GM10248 (cell line): Measurements from ENCODE around the gene IL32.

Source experiments
- CTCF ChIA-PET: fragments of 300-600 bp; sonication (Branson Sonifier 250); formaldehyde crosslinking; extraction: SDS; loops from one replicate; lab custom pipeline; 2021; ENCODE audit warnings: antibody characterized with exemption; lab: Yijun Ruan, JAX
- POLR2A ChIA-PET: fragments of 350-650 bp; sonication (Branson Sonifier 250); formaldehyde crosslinking; extraction: SDS; loops from one replicate; lab custom pipeline; 2020; ENCODE audit warnings: antibody characterized with exemption; lab: Yijun Ruan, JAX
- DNase-seq: peaks from one replicate; pipeline ENCODE4 v3.0.0; 2012; ENCODE audit errors: extremely low spot score
- TF ChIP-seq, protein P1 (sequence below): IDR thresholded peaks from 2 replicates; pipeline ENCODE4 v1.5.1; 2012; ENCODE audit warnings: mild to moderate bottlenecking, low read depth; ENCODE audit errors: extremely low read depth, missing control alignments, control extremely low read depth

Gene IL32

DNA sequence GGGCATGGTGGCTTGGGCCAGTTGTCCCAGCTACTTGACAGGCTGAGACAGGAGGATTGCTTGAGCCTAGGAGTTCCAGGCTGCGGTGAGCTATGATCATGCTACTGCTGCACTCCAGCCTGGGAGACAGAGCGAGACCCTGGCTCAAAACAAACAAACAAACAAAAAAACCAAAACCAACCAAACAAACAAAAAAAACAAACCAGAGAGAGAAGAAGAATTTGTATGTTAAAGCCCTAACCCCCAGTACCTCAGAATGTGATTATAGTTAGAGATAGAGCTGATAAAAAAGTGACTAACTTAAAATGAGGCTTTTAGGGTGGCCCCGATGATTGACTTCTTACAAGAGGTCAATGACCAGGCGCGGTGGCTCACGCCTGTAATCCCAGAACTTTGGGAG lies 20.7 kb upstream of the IL32 start:
- TF ChIP-seq, protein P1, sequence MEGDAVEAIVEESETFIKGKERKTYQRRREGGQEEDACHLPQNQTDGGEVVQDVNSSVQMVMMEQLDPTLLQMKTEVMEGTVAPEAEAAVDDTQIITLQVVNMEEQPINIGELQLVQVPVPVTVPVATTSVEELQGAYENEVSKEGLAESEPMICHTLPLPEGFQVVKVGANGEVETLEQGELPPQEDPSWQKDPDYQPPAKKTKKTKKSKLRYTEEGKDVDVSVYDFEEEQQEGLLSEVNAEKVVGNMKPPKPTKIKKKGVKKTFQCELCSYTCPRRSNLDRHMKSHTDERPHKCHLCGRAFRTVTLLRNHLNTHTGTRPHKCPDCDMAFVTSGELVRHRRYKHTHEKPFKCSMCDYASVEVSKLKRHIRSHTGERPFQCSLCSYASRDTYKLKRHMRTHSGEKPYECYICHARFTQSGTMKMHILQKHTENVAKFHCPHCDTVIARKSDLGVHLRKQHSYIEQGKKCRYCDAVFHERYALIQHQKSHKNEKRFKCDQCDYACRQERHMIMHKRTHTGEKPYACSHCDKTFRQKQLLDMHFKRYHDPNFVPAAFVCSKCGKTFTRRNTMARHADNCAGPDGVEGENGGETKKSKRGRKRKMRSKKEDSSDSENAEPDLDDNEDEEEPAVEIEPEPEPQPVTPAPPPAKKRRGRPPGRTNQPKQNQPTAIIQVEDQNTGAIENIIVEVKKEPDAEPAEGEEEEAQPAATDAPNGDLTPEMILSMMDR: no peak
- ChIA-PET POLR2A (no interaction called here), CTCF (interaction anchor here (1.2 to 8.9 kb wide), 3 partner anchors 13 to 85 kb away, joined by 3 to 140 read pairs (median 3); no protein-coding TSS in a partner anchor)
- no peak for DNase-seq

DNA sequence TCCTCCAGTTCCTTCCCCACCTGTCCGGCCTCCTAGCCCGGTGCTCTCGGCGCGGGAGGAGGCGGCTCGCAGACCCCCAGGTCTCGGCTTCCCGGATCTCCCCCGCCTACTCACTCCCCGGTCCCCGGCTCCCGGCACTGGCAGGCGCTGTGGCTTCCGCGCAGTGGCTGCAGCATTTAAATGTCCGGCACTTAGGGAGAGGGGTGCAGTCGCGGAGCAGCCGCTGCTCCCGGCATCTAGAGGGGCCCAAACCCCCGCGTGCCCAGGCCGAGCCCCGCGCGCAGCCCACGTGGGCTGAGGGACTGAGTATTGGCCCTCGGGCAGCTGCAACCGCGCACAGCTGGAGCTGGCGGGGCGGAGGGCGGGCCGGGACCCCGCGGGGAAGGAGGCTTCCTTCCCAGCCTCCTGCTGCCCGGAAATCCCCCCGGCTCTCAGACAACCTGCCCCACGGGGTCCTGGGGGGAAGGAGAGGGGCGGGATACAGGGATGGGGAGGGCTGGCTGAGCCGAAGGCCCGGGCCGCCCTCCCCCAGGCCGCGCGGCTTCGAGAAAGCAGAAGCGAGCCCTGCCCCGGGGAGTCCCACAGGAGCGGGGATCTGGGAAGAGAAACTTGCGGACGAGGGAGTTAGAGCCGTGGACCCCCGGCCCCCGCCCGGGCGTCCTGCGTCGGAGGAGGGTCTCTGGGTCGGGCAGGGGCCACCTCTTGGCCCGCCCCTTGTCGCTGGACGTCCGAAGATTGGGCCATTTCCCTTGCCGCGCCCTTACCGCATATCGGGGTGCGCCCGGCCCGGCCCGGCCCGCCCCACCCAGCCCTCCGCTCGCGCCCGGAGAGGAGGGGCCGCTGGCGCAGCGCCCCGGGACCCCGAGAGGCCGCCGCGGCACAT lies 19.4 kb upstream of the IL32 start, which contains the start of gene MMP25:
MMP25 (plus strand) TSS at position 804 of the 883 bp plus-strand sequence. CDS start 357 bp downstream, outside the sequence.
- peak; percentile 74 for DNase-seq
- TF ChIP-seq, protein P1: no peak
- CTCF ChIA-PET: interaction anchor here (0.6 to 8.9 kb wide), 3 partner anchors 13 to 14 kb away, joined by 3 to 140 read pairs (median 3); no protein-coding TSS in a partner anchor
- POLR2A ChIA-PET: no interaction called here

DNA sequence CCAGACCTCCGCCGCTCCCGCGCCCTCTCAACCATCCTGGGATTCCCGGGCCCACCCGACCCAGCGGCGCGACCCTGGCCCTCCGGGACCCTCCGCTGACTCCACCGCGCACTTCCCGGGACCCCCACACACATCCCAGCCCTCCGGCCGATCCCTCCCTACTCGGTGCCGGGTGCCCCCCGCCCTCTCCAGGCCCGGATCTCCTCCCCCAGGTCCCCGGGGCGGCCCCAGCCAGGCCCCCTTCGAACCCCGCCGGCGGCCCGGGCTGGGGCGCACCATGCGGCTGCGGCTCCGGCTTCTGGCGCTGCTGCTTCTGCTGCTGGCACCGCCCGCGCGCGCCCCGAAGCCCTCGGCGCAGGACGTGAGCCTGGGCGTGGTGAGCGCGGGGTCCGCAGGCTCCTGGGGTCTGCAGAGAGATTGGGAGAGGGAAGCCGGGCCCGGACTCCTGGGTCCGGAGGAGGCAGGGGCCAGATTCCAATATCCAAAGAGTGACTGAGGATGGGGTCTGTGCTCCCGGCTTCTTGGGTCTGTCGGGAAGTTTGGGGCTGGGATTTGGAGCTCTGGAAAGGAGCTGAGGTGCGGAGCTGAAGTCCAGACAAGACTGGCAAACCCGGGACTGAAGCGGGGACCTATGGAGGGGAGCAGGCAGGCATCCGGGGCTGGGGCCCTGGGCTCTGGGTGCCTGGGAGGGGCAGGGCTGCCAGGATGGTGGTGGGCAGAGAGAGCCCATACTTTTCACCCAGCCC lies 18.6 kb upstream of the IL32 start:
- TF ChIP-seq, protein P1: no peak
- ChIA-PET POLR2A (no interaction called here), CTCF (interaction anchor here (1.6 to 5.4 kb wide), 6 partner anchors 12 to 103 kb away, joined by 4 to 48 read pairs (median 11); no protein-coding TSS in a partner anchor)
- DNase-seq: peak; percentile 45

DNA sequence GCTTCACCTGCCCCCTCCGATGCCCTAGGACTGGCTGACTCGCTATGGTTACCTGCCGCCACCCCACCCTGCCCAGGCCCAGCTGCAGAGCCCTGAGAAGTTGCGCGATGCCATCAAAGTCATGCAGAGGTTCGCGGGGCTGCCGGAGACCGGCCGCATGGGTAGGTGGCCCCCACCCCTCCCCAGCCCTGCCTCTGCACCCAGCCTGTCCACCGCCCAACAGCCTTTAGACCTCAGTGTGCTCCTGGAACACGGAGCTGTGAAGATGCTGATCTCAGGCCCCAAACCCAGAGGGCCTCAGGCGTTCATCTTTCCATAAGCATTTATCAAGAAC lies 18.1 kb upstream of the IL32 start:
- TF ChIP-seq, protein P1: no peak
- CTCF ChIA-PET: interaction anchor here (1.0 to 5.4 kb wide), 8 partner anchors 11 to 179 kb away, joined by 3 to 48 read pairs (median 9); no protein-coding TSS in a partner anchor
- POLR2A ChIA-PET: no interaction called here
- peak; percentile 18 for DNase-seq

DNA sequence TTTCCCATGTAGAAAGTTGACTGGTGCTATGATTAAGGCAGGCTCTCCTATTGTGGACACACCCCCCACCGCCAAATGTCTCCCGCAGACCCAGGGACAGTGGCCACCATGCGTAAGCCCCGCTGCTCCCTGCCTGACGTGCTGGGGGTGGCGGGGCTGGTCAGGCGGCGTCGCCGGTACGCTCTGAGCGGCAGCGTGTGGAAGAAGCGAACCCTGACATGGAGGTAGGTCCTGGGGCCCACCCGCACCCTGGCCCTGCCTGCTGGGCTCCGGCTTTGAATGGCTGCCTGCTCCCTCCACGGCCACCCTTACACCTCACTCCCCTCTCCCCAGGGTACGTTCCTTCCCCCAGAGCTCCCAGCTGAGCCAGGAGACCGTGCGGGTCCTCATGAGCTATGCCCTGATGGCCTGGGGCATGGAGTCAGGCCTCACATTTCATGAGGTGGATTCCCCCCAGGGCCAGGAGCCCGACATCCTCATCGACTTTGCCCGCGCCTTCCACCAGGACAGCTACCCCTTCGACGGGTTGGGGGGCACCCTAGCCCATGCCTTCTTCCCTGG lies 15.4 kb upstream of the IL32 start:
- no peak for DNase-seq
- ChIA-PET CTCF (interaction anchor here (0.9 to 5.4 kb wide), 5 partner anchors 8 to 22 kb away, joined by 3 to 48 read pairs (median 7); no protein-coding TSS in a partner anchor), POLR2A (no interaction called here)
- TF ChIP-seq, protein P1: no peak

DNA sequence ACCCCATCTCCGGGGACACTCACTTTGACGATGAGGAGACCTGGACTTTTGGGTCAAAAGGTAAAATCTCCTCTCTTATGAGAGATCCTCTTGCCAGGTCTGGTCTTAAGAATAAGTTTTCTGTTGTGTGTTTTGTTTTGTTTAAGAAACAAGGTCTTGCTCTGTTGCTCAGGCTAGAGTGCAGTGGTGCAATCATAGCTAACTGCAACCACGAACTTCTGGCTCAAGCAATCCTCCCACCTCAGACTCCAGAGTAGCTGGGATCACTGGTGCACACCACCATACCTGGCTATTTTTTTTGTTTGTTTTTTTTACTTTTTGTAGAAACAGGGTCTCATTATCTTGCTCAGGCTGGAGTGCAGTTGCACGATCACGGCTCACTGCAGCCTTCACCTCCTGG lies 15.0 kb upstream of the IL32 start:
- ChIA-PET POLR2A (no interaction called here), CTCF (interaction anchor here (0.9 to 5.4 kb wide), 4 partner anchors 8 to 23 kb away, joined by 3 to 48 read pairs (median 16); no protein-coding TSS in a partner anchor)
- DNase-seq: no peak
- TF ChIP-seq, protein P1: no peak
